Globus pallidus (tissue), 1 donor: ENCODE results near the gene NUDT8.
"Not testable (repeated sequence)": the region's sequence is repeated elsewhere in the genome, so short reads cannot be mapped to it uniquely, and the experiment has no call there.

ENCODE experiments used
- DNase-seq: peaks from one replicate; pipeline ENCODE4 v3.0.0-alpha.2; 2015; ENCODE audit warnings: low spot score

Gene NUDT8

GRCh38 chr11:67627812-67628624 lies 1.7 kb downstream of the NUDT8 start:
- DNase-seq, result no peak

- DNase-seq, result no peak
Measured at GRCh38 chr11:67627441-67627811, 2.3 kb downstream of the NUDT8 start.

GRCh38 chr11:67626970-67627369 lies 2.8 kb downstream of the NUDT8 start:
- DNase-seq, result no peak

GRCh38 chr11:67626131-67626833 lies 3.5 kb downstream of the NUDT8 start:
- DNase-seq, result not testable (repeated sequence)

- not testable (repeated sequence) for DNase-seq
Measured at GRCh38 chr11:67623795-67624194, 5.9 kb downstream of the NUDT8 start.

- not testable (repeated sequence) for DNase-seq
Measured at GRCh38 chr11:67622905-67623304, 6.8 kb downstream of the NUDT8 start.

GRCh38 chr11:67621928-67622327 lies 7.8 kb downstream of the NUDT8 start:
- not testable (repeated sequence) for DNase-seq

GRCh38 chr11:67620621-67621020 lies 9.1 kb downstream of the NUDT8 start:
- DNase-seq, result not testable (repeated sequence)

GRCh38 chr11:67619683-67620618 lies 9.8 kb downstream of the NUDT8 start:
- not testable (repeated sequence) for DNase-seq

GRCh38 chr11:67618901-67619659 lies 10.7 kb downstream of the NUDT8 start:
- not testable (repeated sequence) for DNase-seq

- DNase-seq, result no peak
Measured at GRCh38 chr11:67617243-67617953, 12.3 kb downstream of the NUDT8 start.

- DNase-seq, result no peak
Measured at GRCh38 chr11:67616431-67617242, 13.1 kb downstream of the NUDT8 start.

- DNase-seq, result no peak
Measured at GRCh38 chr11:67615728-67616430, 13.9 kb downstream of the NUDT8 start.

GRCh38 chr11:67614730-67615714 lies 14.7 kb downstream of the NUDT8 start:
- DNase-seq, result no peak

GRCh38 chr11:67613960-67614715 lies 15.6 kb downstream of the NUDT8 start:
- no peak for DNase-seq

GRCh38 chr11:67613313-67613959 lies 16.3 kb downstream of the NUDT8 start:
- no peak for DNase-seq

GRCh38 chr11:67612751-67613150 lies 17.0 kb downstream of the NUDT8 start:
- no peak for DNase-seq
